ENCODE data around the gene RAE1. TPM values are rescaled to one million over a fixed set of nuclear protein-coding genes. Genes with fewer than 3 reads are reported as not detected.
A peak's percentile ranks its signal among the peaks of the same experiment; 100 is the strongest.

RAE1 gene
- total RNA-seq, 1 experiment from 2014 or later, result 46.3 TPM

DNA sequence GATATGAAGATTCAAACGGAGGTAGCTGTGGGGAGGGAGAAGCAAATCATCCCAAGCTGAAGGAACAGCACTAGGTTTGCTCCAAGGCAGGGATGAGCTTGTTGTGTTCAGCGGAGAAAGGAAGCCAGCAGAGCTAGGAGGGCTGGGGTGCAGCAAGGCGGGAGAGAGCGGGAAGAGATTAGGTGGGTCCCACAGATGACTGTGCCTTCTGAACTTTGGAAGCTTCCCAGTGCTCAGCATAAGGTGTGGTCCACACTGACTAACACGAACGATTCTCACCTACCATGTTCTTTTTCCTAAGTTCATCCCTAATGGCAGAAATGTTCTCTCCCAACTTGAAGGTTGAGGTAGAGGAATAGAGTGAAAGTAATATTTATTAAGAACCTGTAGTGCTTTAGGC is 1.2 kb downstream of the RAE1 start:
- intact Hi-C loops (cut with micrococcal nuclease), result loop anchor here (5.0 kb wide), 1 partner anchor 960 kb away; the partner anchor contains the start of genes AURKA and CSTF1
- H3K79me2 ChIP-seq (ENCODE audit: insufficient read depth, low read length), result no peaks in the 10 kb centered on the region; the same call in none of the 2 replicates
- DNase-seq (ENCODE audit: low read depth, low spot score) (no peak), ATAC-seq (no peak)
- POLR2A ChIA-PET, result no interaction called here
- BruUV-seq (replicated peaks), result no TSS peak
- peaks cover 22 to 38% of the 10 kb centered on the region in 2 experiments for H3K36me3 ChIP-seq (ENCODE audit: control insufficient read depth in 1 of 2, insufficient read depth in 2 of 2, low read length in 2 of 2)
- no peaks in the 10 kb centered on the region for H3K27me3 ChIP-seq (ENCODE audit: insufficient read depth, low read length)
- CTCF ChIA-PET, result no interaction called here
- H3K9me3 ChIP-seq (ENCODE audit: control insufficient read depth in 1 of 2, insufficient read depth in 1 of 2, low read depth in 1 of 2, low read length in 2 of 2), result no peaks in the 10 kb centered on the region
- H2AFZ ChIP-seq (ENCODE audit: low read depth, low read length, poor library complexity, severe bottlenecking), result no peak overlapping the region
- no peaks in the 10 kb centered on the region; the same call in 1 of the 2 replicates for H4K20me1 ChIP-seq (ENCODE audit: insufficient read depth)
- peak overlapping the region; percentile 94 for H3K4me2 ChIP-seq (ENCODE audit: low read length)
- H3K9ac ChIP-seq (ENCODE audit: low read length), result peak overlapping the region; percentile 98
- peaks cover 9 to 17% of the 10 kb centered on the region in 2 experiments for H3K4me1 ChIP-seq (ENCODE audit: control insufficient read depth in 1 of 2, insufficient read depth in 2 of 2, low read length in 2 of 2)
- no peaks in the 10 kb centered on the region for H3K9me2 ChIP-seq (ENCODE audit: insufficient read depth)
- no peak overlapping the region for H3K27ac ChIP-seq (ENCODE audit: low read depth, low read length)
- peak overlapping the region; percentile 65 to 96 for H3K4me3 ChIP-seq (replicated peaks in 1 of 2; ENCODE audit: low read depth in 1 of 2, low read length in 2 of 2)
- RAD21 ChIA-PET (ENCODE audit: low non-redundant PET in 1 of 2, low total read pairs in 2 of 2, uncharacterized antibody in 2 of 2, unreplicated experiment in 2 of 2), result no interaction called here
- TF ChIP-seq, protein P1, sequence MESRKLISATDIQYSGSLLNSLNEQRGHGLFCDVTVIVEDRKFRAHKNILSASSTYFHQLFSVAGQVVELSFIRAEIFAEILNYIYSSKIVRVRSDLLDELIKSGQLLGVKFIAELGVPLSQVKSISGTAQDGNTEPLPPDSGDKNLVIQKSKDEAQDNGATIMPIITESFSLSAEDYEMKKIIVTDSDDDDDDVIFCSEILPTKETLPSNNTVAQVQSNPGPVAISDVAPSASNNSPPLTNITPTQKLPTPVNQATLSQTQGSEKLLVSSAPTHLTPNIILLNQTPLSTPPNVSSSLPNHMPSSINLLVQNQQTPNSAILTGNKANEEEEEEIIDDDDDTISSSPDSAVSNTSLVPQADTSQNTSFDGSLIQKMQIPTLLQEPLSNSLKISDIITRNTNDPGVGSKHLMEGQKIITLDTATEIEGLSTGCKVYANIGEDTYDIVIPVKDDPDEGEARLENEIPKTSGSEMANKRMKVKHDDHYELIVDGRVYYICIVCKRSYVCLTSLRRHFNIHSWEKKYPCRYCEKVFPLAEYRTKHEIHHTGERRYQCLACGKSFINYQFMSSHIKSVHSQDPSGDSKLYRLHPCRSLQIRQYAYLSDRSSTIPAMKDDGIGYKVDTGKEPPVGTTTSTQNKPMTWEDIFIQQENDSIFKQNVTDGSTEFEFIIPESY (IDR thresholded peaks at IDR 0.05; ENCODE audit: extremely low read depth, insufficient replicate concordance, low read length), result no peak
- TF ChIP-seq SIN3A (IDR thresholded peaks at IDR 0.05; ENCODE audit: low read depth), result no peak
- no peak for TF ChIP-seq REST (IDR thresholded peaks at IDR 0.05; ENCODE audit: low read depth)
- TF ChIP-seq ZFX (IDR thresholded peaks at IDR 0.05), result no peak
- TF ChIP-seq POLR2AphosphoS5 (IDR thresholded peaks at IDR 0.05; ENCODE audit: low read depth, low read length), result no peak
- TF ChIP-seq CBX3 (IDR thresholded peaks at IDR 0.05; ENCODE audit: low read depth), result no peak
- no peak for TF ChIP-seq JUND (IDR thresholded peaks at IDR 0.05)
- no peak for TF ChIP-seq POLR2A (IDR thresholded peaks at IDR 0.05; ENCODE audit: borderline replicate concordance, extremely low read depth, insufficient read depth, insufficient read length)
- TF ChIP-seq EGR1 (IDR thresholded peaks at IDR 0.05; ENCODE audit: low read depth), result no peak
- TF ChIP-seq ATF3 (IDR thresholded peaks at IDR 0.05), result no peak
- no peak for TF ChIP-seq EZH2 (IDR thresholded peaks at IDR 0.05)

Data from HCT116 (cell line).